SU-DHL-6 (cell line): ENCODE data around the gene ADAMTS17.

Experiments used
- CTCF ChIP-seq: fragments of 200-600 bp; sonication (generic); IDR thresholded peaks from one replicate; pipeline ENCODE4 v1.5.1; 2017; ENCODE audit warnings: antibody characterized with exemption, mild to moderate bottlenecking, low read length, moderate library complexity; ENCODE audit not compliant: insufficient read depth, poor library complexity, severe bottlenecking
- EZH2phosphoT487 ChIP-seq: fragments of 200-600 bp; sonication (generic), shearing (Covaris generic); conservative IDR thresholded peaks from 2 replicates; pipeline ENCODE4 v1.6.1; 2018; ENCODE audit warnings: mild to moderate bottlenecking, antibody characterized with exemption, low read length, moderate library complexity, mixed read lengths

DNA sequence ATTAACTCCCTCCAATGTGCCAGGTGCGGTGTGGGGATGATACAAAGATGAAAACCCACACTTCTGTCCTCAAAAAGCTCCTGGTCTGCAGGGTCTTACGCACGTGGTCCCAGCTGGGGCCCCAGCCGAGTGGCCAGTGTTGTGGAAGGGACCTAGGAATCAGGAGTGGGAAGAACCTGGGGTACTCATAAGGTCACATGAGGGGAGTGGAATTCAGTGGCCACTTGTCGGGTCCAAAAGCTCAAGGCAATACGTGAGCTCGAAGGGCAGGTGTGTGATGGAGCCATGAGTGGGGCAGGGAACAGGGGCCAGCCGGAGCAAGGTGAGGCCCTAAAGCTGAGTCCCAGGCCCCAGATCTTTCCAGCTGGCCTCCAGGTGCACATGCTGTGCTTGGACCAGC lies 348.5 kb downstream of the ADAMTS17 start:
- no peak for TF ChIP-seq CTCF
- no peak for TF ChIP-seq EZH2phosphoT487
